AG04450 (cell line): ENCODE data around the gene NXPH4. TPM values are rescaled to one million over a fixed set of nuclear protein-coding genes. Genes with fewer than 3 reads are reported as not detected.

Experiments used
- CTCF ChIA-PET: fragments of 300-600, 350-600 bp; formaldehyde crosslinking; extraction: SDS; loops from one replicate; lab custom pipeline; 2022; ENCODE audit warnings: antibody characterized with exemption, inconsistent platforms; lab: Charles Lee
- POLR2A ChIA-PET: fragments of 350-600 bp; formaldehyde crosslinking; extraction: SDS; loops from one replicate; lab custom pipeline; 2021; ENCODE audit warnings: antibody characterized with exemption, inconsistent platforms; lab: Yijun Ruan, JAX
- DNase-seq: peaks from one replicate; pipeline ENCODE4 v3.0.0-alpha.2; 2011; ENCODE audit warnings: low read depth, low spot score
- H3K27ac ChIP-seq: one replicate; pipeline ENCODE4 v1.5.1; 2012; ENCODE audit warnings: low read depth, low read length, control low read depth
- H3K27me3 ChIP-seq: one replicate; pipeline ENCODE4 v1.6.0; 2012; ENCODE audit warnings: low read length; ENCODE audit not compliant: control insufficient read depth, insufficient read depth
- H3K4me3 ChIP-seq: 2 replicates; pipeline ENCODE4 v1.5.1; 2011; ENCODE audit warnings: mild to moderate bottlenecking, low read depth, low read length, control low read depth
- H3K9me3 ChIP-seq: 2 replicates; pipeline ENCODE4 v1.5.1; 2012; ENCODE audit warnings: low read length; ENCODE audit not compliant: control insufficient read depth, insufficient read depth
- polyA plus RNA-seq: library from polyadenylated mRNA; depleted of rRNA; stranded (reverse); fragments of >200 nt; gene quantifications from 2 replicates; pipeline ENCODE4 v1.2.3, GENCODE V29; 2011
- TF ChIP-seq, protein P1 (sequence below): IDR thresholded peaks from 2 replicates; pipeline ENCODE4 v1.5.1; 2011; ENCODE audit warnings: low read depth, low read length, control low read depth, inconsistent platforms

Gene NXPH4
- polyA plus RNA-seq, 1 experiment: 0.79 TPM

DNA sequence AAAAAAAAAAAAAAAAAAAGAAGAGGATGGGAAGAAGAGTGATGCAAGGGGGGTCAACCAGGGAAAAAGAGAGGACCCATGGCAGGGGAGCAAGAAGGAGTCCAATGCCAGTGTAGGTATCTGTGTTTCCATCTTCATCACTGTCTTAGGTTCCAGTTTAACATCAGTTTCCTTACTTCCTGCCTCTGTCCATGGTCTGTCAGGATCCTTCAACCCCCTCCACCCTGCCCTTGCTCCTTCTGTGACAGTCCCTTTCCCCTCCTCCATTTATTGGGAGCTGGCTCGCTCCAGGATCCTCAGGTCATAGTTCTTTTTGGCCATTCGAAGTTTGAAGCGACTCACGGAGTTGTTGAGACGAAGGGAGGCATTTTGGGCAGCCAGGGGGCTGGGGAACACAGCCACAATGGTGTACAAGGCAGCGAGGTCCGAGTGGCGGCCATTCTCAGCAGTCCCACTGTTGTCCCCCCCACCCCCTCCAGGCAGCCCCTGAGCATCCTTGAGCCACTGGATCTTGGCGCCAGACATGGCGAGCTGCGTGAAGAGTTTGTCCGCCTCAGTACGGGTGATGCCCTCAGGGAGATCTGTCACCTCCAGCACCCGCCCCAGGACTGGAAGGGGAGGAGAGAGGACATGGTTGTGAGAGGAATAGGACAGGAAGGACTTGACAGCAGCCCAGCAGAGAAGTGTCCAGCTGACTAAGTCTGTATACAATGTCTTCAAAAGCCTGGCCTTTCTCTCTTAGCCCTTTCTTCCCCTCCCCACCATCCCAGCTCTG, 38.1 kb downstream of the NXPH4 start:
- H3K4me3 ChIP-seq: no peak overlapping the region
- DNase-seq: no peak
- TF ChIP-seq, protein P1, sequence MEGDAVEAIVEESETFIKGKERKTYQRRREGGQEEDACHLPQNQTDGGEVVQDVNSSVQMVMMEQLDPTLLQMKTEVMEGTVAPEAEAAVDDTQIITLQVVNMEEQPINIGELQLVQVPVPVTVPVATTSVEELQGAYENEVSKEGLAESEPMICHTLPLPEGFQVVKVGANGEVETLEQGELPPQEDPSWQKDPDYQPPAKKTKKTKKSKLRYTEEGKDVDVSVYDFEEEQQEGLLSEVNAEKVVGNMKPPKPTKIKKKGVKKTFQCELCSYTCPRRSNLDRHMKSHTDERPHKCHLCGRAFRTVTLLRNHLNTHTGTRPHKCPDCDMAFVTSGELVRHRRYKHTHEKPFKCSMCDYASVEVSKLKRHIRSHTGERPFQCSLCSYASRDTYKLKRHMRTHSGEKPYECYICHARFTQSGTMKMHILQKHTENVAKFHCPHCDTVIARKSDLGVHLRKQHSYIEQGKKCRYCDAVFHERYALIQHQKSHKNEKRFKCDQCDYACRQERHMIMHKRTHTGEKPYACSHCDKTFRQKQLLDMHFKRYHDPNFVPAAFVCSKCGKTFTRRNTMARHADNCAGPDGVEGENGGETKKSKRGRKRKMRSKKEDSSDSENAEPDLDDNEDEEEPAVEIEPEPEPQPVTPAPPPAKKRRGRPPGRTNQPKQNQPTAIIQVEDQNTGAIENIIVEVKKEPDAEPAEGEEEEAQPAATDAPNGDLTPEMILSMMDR: no peak
- no peaks in the 10 kb centered on the region for H3K9me3 ChIP-seq
- H3K27ac ChIP-seq: no peak overlapping the region
- ChIA-PET POLR2A (no interaction called here), CTCF (interaction anchor here (0.7 to 1.4 kb wide), 3 partner anchors 9 to 12 kb away, joined by 3 to 10 read pairs (median 7); no protein-coding TSS in a partner anchor)
- no peaks in the 10 kb centered on the region for H3K27me3 ChIP-seq

DNA sequence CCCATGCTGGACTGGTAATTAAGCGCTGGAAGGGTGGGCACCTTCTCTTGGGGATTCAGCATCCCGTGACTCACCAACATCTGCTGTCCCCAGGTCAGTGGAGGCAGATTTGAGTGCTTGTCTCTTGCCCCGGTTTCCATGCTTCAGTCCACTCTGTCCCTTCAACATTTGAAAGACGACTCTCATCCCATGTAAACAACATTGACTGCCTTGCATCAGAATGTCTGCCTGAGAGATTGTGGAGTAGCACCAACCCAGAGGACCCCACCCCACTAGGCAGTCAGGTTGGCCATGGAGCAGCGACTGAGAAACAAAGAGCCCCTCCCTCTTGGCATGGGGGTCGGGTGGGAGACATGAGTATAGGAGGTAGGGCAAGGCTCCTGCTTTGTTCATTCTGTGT, 39.3 kb downstream of the NXPH4 start:
- H3K27ac ChIP-seq: no peak overlapping the region
- H3K27me3 ChIP-seq: no peaks in the 10 kb centered on the region
- no peak for DNase-seq
- TF ChIP-seq, protein P1: no peak
- ChIA-PET POLR2A (interaction anchor here (0.6 kb wide), 1 partner anchor 181 kb away, joined by 8 read pairs; no protein-coding TSS in a partner anchor), CTCF (interaction anchor here (1.0 to 2.0 kb wide), 2 partner anchors 9 to 203 kb away, joined by 3 to 5 read pairs; partner anchors contain the start of gene GLI1)
- no peak overlapping the region for H3K4me3 ChIP-seq
- H3K9me3 ChIP-seq: no peaks in the 10 kb centered on the region

DNA sequence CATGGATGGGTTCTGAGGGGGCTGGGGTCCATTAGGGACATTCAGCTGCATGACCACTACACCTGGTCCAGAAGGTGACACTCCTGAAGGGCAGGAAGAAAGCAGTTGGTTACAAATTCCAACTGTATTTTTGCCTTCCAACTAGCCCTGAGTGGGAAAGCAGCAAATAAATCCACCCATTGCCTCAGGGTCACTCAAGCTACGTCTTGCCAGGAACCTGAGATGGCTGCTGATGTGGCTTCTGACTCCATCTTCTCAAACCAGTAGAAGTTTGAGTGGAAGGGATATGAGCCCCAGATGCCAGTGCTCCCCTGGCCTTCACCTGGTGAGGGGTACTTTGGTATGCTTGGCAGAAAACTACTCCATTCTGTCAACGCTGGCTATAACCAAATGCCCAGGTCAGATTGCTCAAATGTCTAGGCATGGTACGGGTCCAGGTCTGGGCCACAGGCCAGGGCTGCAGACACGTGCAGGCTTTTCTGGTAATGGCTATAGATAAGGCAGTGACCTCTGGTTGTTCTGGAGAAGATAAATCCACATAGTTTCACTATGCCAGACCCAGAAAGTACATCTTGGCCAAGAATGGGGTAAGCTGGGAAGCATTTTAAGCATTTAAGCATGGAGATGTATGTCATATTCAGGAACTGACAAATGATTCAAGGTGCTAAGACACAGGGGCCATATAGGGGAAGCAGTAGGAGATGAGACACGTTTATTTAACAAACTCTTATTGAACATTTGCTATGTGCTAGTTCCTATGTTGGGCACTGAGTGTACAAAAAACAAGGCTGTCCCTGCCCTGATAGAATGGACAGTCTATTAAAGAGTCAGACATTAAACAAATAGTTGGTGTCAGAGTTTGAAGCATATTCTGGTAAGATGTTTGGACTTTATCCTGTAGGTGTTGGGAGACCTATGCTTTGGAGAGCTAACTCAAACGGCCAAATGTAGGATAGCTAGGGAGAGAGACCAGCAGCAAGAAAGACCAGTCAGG, 42.7 kb downstream of the NXPH4 start:
- H3K27me3 ChIP-seq: no peaks in the 10 kb centered on the region
- no peak for DNase-seq
- CTCF ChIA-PET: interaction anchor here (1.9 to 2.8 kb wide), 2 partner anchors 15 to 194 kb away, joined by 10 to 23 read pairs; no protein-coding TSS in a partner anchor

DNA sequence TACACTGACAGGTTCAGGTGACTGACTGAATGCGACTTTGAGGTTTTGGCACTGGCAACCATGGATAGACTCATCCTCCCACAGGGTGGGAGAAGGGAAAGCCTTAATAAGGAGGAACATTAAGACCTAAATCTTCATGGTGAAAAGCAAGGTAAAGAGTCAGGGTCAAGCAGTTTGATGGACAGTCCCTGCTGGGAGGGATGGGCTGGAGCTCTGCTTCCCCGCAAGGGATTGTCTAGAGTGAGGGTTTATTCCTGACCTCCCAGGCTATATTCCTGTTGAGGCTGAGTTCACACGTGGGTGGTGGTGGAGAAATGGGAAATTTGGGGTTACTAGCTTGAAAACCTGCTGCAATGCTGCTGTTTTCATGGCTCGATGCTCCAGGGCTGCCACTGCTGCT, 43.8 kb downstream of the NXPH4 start:
- ChIA-PET CTCF (interaction anchor here (0.6 to 2.8 kb wide), 5 partner anchors 9 to 203 kb away, joined by 3 to 23 read pairs (median 4); no protein-coding TSS in a partner anchor), POLR2A (no interaction called here)
- H3K27ac ChIP-seq: no peak overlapping the region
- TF ChIP-seq, protein P1: no peak
- no peaks in the 10 kb centered on the region for H3K9me3 ChIP-seq
- H3K27me3 ChIP-seq: no peaks in the 10 kb centered on the region
- no peak overlapping the region for H3K4me3 ChIP-seq
- DNase-seq: no peak

More for the DNA sequence above, 42.7 kb downstream of the NXPH4 start:
- TF ChIP-seq, protein P1: no peak
- Histone ChIP-seq H3K27ac (no peak overlapping the region), H3K4me3 (no peak overlapping the region), H3K9me3 (no peaks in the 10 kb centered on the region)
- POLR2A ChIA-PET: no interaction called here
